ENCODE results near the gene CEACAM5. TPM values are rescaled to one million over a fixed set of nuclear protein-coding genes. Genes with fewer than 3 reads are reported as not detected.
A peak's percentile ranks its signal among the peaks of the same experiment; 100 is the strongest.

CEACAM5 gene
- total RNA-seq, 1 experiment from 2014 or later: 0.46 TPM

- TF ChIP-seq CTCF (IDR thresholded peaks at IDR 0.05) (peak; percentile 61), MYBL2 (CRISPR knock-in tag; IDR thresholded peaks at IDR 0.05) (no peak)
- Mint-ChIP-seq H3K4me1 (peaks cover 2% of the 10 kb centered on the region; the same call in 1 of the 2 replicates), H3K4me3 (no peak overlapping the region; the same call in 1 of the 2 replicates), H3K27ac (no peak overlapping the region), H3K9me3 (no peaks in the 10 kb centered on the region), H3K36me3 (no peaks in the 10 kb centered on the region), H3K27me3 (ENCODE audit: low read depth) (peaks cover 39% of the 10 kb centered on the region)
- DNase-seq (ENCODE audit: low spot score): peak; percentile 69
- CTCF ChIA-PET: interaction anchor here (0.6 to 6.4 kb wide), 33 partner anchors 8 to 1149 kb away, joined by 3 to 130 read pairs (median 5); partner anchors contain the start of genes CEACAM21, CEACAM3 and DMAC2
- peak; percentile 86 for ATAC-seq
- POLR2A ChIA-PET: interaction anchor here (1.1 kb wide), 1 partner anchor 45 kb away, joined by 3 read pairs; no protein-coding TSS in a partner anchor
Measured at GRCh38 chr19:41691268-41691970, 17.0 kb upstream of the CEACAM5 start.

- Mint-ChIP-seq H3K4me1 (no peaks in the 10 kb centered on the region), H3K9me3 (no peaks in the 10 kb centered on the region), H3K36me3 (no peaks in the 10 kb centered on the region), H3K27ac (no peak overlapping the region), H3K27me3 (ENCODE audit: low read depth) (peaks cover 28% of the 10 kb centered on the region), H3K4me3 (no peak overlapping the region)
- no peak for ATAC-seq
- no peak for TF ChIP-seq ZNF138 (CRISPR knock-in tag; conservative IDR thresholded peaks at IDR 0.05)
- no peak for TF ChIP-seq ATF6 (CRISPR knock-in tag; IDR thresholded peaks at IDR 0.05)
- no peak for TF ChIP-seq CBFB (CRISPR knock-in tag; IDR thresholded peaks at IDR 0.05; ENCODE audit: low read depth)
- TF ChIP-seq PRRX2 (CRISPR knock-in tag; IDR thresholded peaks at IDR 0.05): no peak
- no peak for TF ChIP-seq ZNF671 (CRISPR knock-in tag; IDR thresholded peaks at IDR 0.05)
- TF ChIP-seq ZSCAN18 (CRISPR knock-in tag; IDR thresholded peaks at IDR 0.05): no peak
- no peak for TF ChIP-seq MLX (CRISPR knock-in tag; IDR thresholded peaks at IDR 0.05)
- TF ChIP-seq HMGA2 (CRISPR knock-in tag; IDR thresholded peaks at IDR 0.05): no peak
- no peak for TF ChIP-seq ZNF425 (CRISPR knock-in tag; conservative IDR thresholded peaks at IDR 0.05)
- TF ChIP-seq SMAD3 (CRISPR knock-in tag; IDR thresholded peaks at IDR 0.05; ENCODE audit: borderline replicate concordance): no peak
- TF ChIP-seq ZMAT4 (CRISPR knock-in tag; IDR thresholded peaks at IDR 0.05): no peak
- no peak for TF ChIP-seq NFATC4 (CRISPR knock-in tag; IDR thresholded peaks at IDR 0.05)
- TF ChIP-seq ZNF232 (CRISPR knock-in tag; IDR thresholded peaks at IDR 0.05): no peak
- TF ChIP-seq TEAD4 (CRISPR knock-in tag; IDR thresholded peaks at IDR 0.05): no peak
- no peak for TF ChIP-seq RELA (CRISPR knock-in tag; IDR thresholded peaks at IDR 0.05; ENCODE audit: borderline replicate concordance)
- no peak for TF ChIP-seq IRF2 (CRISPR knock-in tag; IDR thresholded peaks at IDR 0.05; ENCODE audit: borderline replicate concordance, low read depth)
- no peak for TF ChIP-seq ZNF416 (CRISPR knock-in tag; IDR thresholded peaks at IDR 0.05)
- TF ChIP-seq ZBTB43 (CRISPR knock-in tag; IDR thresholded peaks at IDR 0.05): no peak
- POLR2A ChIA-PET: no interaction called here
- no peak for DNase-seq (ENCODE audit: low spot score)
- CTCF ChIA-PET: interaction anchor here (0.6 to 1.6 kb wide), 3 partner anchors 13 to 156 kb away, joined by 3 to 9 read pairs (median 3); no protein-coding TSS in a partner anchor
Measured at GRCh38 chr19:41694196-41694595, 14.2 kb upstream of the CEACAM5 start.

All from WTC11 (cell line).